Kidney (tissue), 14 donors: ENCODE results near the gene OXNAD1. TPM values are rescaled to one million over a fixed set of nuclear protein-coding genes. Genes with fewer than 3 reads are reported as not detected.
A peak's percentile ranks its signal among the peaks of the same experiment; 100 is the strongest.

Experiments
- DNase-seq, 5 donors: peaks; one replicate each; pipeline ENCODE4 v3.0.0-alpha.2; 2013 to 2020
- FAIRE-seq: peaks from 2 replicates; lab custom pipeline; 2012; peaks lifted over from hg19 to GRCh38; lab: Jason Lieb, UNC
- H3K27ac ChIP-seq, 2 donors: one replicate each; pipeline ENCODE4 v1.7.0; 2013; ENCODE audit warnings: low read depth in 2 of 2, low read length in 2 of 2, inconsistent platforms in 1 of 2
- H3K27me3 ChIP-seq: one replicate; pipeline ENCODE4 v1.7.1; 2013; ENCODE audit warnings: low read length, inconsistent platforms; ENCODE audit not compliant: control insufficient read depth, insufficient read depth
- H3K36me3 ChIP-seq, 3 donors: one replicate each; pipeline versions ENCODE4 v1.7.0 to v1.7.1; 2013; ENCODE audit warnings: low read length in 3 of 3, control low read depth in 1 of 3, inconsistent platforms in 1 of 3; ENCODE audit not compliant: insufficient read depth in 3 of 3, control insufficient read depth in 2 of 3
- H3K4me1 ChIP-seq, 3 donors: one replicate each; pipeline versions ENCODE4 v1.7.0 to v1.7.1; 2013; ENCODE audit warnings: low read length in 3 of 3, inconsistent platforms in 1 of 3, low read depth in 1 of 3; ENCODE audit not compliant: control insufficient read depth in 2 of 3, insufficient read depth in 2 of 3
- H3K4me3 ChIP-seq, 3 donors: one replicate each; pipeline versions ENCODE4 v1.7.0 to v1.8.1; 2013; ENCODE audit warnings: low read length in 3 of 3, control low read depth in 1 of 3, inconsistent platforms in 1 of 3
- H3K9ac ChIP-seq, 3 donors: one replicate each; pipeline versions ENCODE4 v1.7.0 to v1.7.1; 2013; ENCODE audit warnings: low read length in 3 of 3, control low read depth in 1 of 3, inconsistent platforms in 1 of 3
- H3K9me3 ChIP-seq, 3 donors: one replicate each; pipeline versions ENCODE4 v1.7.0 to v1.7.1; 2013; ENCODE audit warnings: low read length in 3 of 3, control low read depth in 1 of 3, inconsistent platforms in 1 of 3; ENCODE audit not compliant: control insufficient read depth in 2 of 3, insufficient read depth in 1 of 3
- intact Hi-C: fragments of 100-400 bp; cut with DNase I; formaldehyde crosslinking; loops from one replicate; pipeline ENCODE4 v1.11.1; 2022
- polyA plus RNA-seq: library from polyadenylated mRNA; stranded (reverse); fragments of 350-450 nt; fragmentation: Illumina TruSeq; extraction: RNeasy Lipid Tissue Mini Kit (QIAGEN cat#74804); gene quantifications from one replicate; pipeline ENCODE4 v1.2.3, GENCODE V29; 2014; ENCODE audit warnings: low read depth, low replicate concordance; ENCODE audit not compliant: insufficient read depth
- total RNA-seq: library from RNA; stranded (reverse); fragmentation: NEBNext Ultra II Directional; extraction: Animal tissue kit (Norgen Biotek cat#: 25700); gene quantifications from one replicate; pipeline ENCODE4 v1.2.1, GENCODE V29; 2021
- TF ChIP-seq, protein P1 (sequence below): IDR thresholded peaks from 3 replicates; pipeline ENCODE4 v1.5.1; 2012; ENCODE audit warnings: mild to moderate bottlenecking, moderate library complexity, borderline replicate concordance; ENCODE audit not compliant: insufficient read depth; ENCODE audit errors: extremely low read depth
- donor health status: control.
- donor health status: control.
- donor health status: control.
- donor health status: control.
- donor health status: control.
- donor health status: DM: yes; HTN: yes; CAD: no.
- donor health status: Normal renal cell carcinoma (clear cell type).

Gene OXNAD1
- total and polyA plus RNA-seq, 2 donors from 2014 or later, result 12.7 to 17.3 TPM

DNA sequence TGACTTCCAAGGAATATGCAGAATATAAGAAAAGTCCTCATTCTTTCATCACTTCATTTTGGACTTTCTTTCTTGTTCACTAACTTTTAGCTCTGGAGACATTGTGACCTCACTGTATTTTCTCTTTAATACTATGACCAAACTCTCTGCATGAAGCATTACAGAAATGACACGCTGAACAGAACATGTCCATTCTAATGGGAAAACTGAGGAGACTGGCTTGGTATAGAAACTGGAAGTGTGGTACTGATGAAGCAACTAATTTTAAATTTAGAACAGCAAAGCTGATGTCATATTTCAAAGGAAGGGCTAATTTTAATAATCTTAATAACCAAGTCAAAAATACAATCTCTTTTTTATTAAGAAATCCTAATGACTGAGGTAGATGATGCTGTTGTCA is 5.0 kb upstream of the OXNAD1 start:
- Histone ChIP-seq H3K9ac (no peak overlapping the region), H3K4me1 (peaks cover 0 to 3% (median 0%) of the 10 kb centered on the region in 3 donors), H3K4me3 (no peak overlapping the region), H3K36me3 (peaks cover 2 to 8% (median 4%) of the 10 kb centered on the region in 3 donors), H3K27ac (no peak overlapping the region), H3K9me3 (no peaks in the 10 kb centered on the region), H3K27me3 (no peaks in the 10 kb centered on the region)
- no peak for DNase-seq
- FAIRE-seq, result no peak
- intact Hi-C loops, result no loop called here
- TF ChIP-seq, protein P1, sequence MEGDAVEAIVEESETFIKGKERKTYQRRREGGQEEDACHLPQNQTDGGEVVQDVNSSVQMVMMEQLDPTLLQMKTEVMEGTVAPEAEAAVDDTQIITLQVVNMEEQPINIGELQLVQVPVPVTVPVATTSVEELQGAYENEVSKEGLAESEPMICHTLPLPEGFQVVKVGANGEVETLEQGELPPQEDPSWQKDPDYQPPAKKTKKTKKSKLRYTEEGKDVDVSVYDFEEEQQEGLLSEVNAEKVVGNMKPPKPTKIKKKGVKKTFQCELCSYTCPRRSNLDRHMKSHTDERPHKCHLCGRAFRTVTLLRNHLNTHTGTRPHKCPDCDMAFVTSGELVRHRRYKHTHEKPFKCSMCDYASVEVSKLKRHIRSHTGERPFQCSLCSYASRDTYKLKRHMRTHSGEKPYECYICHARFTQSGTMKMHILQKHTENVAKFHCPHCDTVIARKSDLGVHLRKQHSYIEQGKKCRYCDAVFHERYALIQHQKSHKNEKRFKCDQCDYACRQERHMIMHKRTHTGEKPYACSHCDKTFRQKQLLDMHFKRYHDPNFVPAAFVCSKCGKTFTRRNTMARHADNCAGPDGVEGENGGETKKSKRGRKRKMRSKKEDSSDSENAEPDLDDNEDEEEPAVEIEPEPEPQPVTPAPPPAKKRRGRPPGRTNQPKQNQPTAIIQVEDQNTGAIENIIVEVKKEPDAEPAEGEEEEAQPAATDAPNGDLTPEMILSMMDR, result no peak

DNA sequence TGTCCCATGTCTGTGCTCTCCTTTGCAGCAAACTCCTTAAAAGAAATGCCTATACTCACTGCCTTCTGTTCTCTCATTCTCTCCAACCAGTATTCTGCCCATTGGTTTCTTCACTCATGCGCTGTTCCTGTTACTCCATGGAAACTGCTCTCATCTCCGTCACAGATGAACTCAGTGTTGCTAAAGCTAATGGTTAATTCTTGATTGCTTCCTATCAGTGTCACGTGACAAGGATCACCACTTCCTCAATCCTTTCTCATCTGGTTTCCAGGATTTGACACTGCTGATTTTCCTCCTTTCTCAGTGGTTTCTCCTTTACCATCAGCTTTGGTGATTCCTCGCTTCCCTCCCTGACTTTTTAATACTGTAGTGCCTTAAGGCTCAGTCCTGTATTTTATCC is 2.8 kb upstream of the OXNAD1 start:
- intact Hi-C loops, result no loop called here
- H3K27ac ChIP-seq, result no peak overlapping the region
- FAIRE-seq (no peak), DNase-seq (no peak)
- no peak overlapping the region for H3K9ac ChIP-seq
- H3K27me3 ChIP-seq, result no peaks in the 10 kb centered on the region
- no peak overlapping the region for H3K4me3 ChIP-seq
- TF ChIP-seq, protein P1, result no peak
- peaks cover 2 to 8% (median 4%) of the 10 kb centered on the region in 3 donors for H3K36me3 ChIP-seq
- peaks cover 0 to 3% (median 3%) of the 10 kb centered on the region in 3 donors for H3K4me1 ChIP-seq
- H3K9me3 ChIP-seq, result no peaks in the 10 kb centered on the region

DNA sequence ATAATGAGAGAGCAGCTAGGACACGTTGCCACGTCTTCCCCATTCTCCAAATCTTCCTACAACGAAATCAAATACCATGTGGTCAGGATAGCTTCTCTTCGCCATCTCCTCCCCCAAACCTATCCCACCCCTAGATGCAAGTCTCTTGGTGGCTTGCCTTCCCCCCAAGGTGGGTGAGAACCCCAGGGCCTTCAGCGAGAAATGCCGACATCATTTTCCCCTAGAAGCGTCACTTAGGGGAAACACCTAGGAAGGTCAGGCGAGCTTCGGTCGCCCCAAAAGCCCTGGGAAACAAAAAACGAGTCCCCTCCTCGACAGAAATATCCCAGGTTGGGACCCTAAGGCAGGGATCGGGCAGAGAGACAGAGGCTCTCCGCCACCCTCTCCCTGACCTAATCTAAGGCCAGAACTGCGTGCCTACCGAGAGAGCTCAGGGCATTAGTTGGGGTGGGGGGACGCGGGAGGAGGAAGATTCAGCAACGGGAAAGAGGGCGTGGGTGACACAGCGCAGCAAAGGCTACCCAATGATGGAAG is 771 bp upstream of the OXNAD1 start:
- H3K36me3 ChIP-seq, result peaks cover 0 to 8% (median 4%) of the 10 kb centered on the region in 3 donors
- H3K9ac ChIP-seq, result peak overlapping the region; percentile 84 to 99 (median 92)
- intact Hi-C loops, result no loop called here
- H3K27me3 ChIP-seq, result no peaks in the 10 kb centered on the region
- peak overlapping the region; percentile 62 to 84 for H3K27ac ChIP-seq
- TF ChIP-seq, protein P1, result no peak
- no peaks in the 10 kb centered on the region for H3K9me3 ChIP-seq
- FAIRE-seq, result no peak
- DNase-seq, result no peak
- peaks cover 0 to 5% (median 3%) of the 10 kb centered on the region in 3 donors for H3K4me1 ChIP-seq
- H3K4me3 ChIP-seq, result peak overlapping the region; percentile 95 to 99 (median 98)

DNA sequence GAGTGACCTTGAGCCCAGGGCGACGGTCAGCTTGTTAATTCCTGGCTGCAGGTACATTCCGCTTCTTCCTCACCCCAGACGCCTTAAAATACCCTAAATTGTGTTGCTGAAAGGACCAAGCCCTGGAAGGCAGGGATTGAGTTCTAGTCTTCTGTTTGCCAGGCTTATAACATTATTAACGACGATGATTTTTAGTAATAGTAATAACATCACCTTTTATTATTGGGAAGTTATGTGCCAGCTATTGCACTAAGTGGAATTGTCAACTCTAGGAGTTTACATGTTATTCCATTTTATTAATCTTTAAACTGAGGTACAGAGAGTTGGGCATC is 409 bp downstream of the OXNAD1 start:
- DNase-seq (no peak), FAIRE-seq (no peak)
- peak overlapping the region; percentile 87 to 99 (median 99) for H3K4me3 ChIP-seq
- H3K27ac ChIP-seq, result peak overlapping the region; percentile 77 to 84
- H3K27me3 ChIP-seq, result no peaks in the 10 kb centered on the region
- H3K36me3 ChIP-seq, result peaks cover 0 to under 1% (median 0%) of the 10 kb centered on the region in 3 donors
- TF ChIP-seq, protein P1, result no peak
- peaks cover 0 to 5% (median 3%) of the 10 kb centered on the region in 3 donors for H3K4me1 ChIP-seq
- no peaks in the 10 kb centered on the region for H3K9me3 ChIP-seq
- intact Hi-C loops, result no loop called here
- H3K9ac ChIP-seq, result peak overlapping the region; percentile 78 to 98 (median 98)
